WTC11 (cell line): ENCODE measurements around the gene RIC1. TPM values are rescaled to one million over a fixed set of nuclear protein-coding genes. Genes with fewer than 3 reads are reported as not detected.

Experiments used
- ATAC-seq: fragments of 200-7000 bp; cut with Tn5 transposase; 2 replicates; pipeline ENCODE4 v1.10.0; 2021; ENCODE audit warnings: mild to moderate bottlenecking, moderate library complexity
- Bru-seq: library from RNA; stranded (reverse); fragments of 400-500 nt; gene quantifications from one replicate; lab custom pipeline; 2021; lab: Mats Ljungman, UMichigan
- CTCF ChIA-PET: fragments of 300-600 bp; sonication (Branson Sonifier 250); formaldehyde crosslinking; loops from one replicate; lab custom pipeline; 2021; ENCODE audit warnings: antibody characterized with exemption; lab: Charles Lee
- POLR2A ChIA-PET: fragments of 350-600 bp; sonication (Branson Sonifier 250); formaldehyde crosslinking; loops from one replicate; lab custom pipeline; 2021; ENCODE audit warnings: antibody characterized with exemption; lab: Charles Lee
- DNase-seq: peaks from one replicate; pipeline ENCODE4 v3.0.0; 2021; ENCODE audit warnings: low spot score
- H3K27ac Mint-ChIP-seq: 2 replicates; pipeline ENCODE4 v1.8.0; 2021; ENCODE audit warnings: mixed read lengths
- H3K27me3 Mint-ChIP-seq: 2 replicates; pipeline ENCODE4 v1.8.0; 2021; ENCODE audit warnings: low read depth, mild to moderate bottlenecking, moderate library complexity, mixed read lengths
- H3K36me3 Mint-ChIP-seq: 2 replicates; pipeline ENCODE4 v1.8.0; 2021; ENCODE audit warnings: mixed read lengths
- H3K4me1 Mint-ChIP-seq: 2 replicates; pipeline ENCODE4 v1.8.0; 2022; ENCODE audit warnings: mixed read lengths
- H3K4me3 Mint-ChIP-seq: 2 replicates; pipeline ENCODE4 v1.8.0; 2021; ENCODE audit warnings: mild to moderate bottlenecking, moderate library complexity, mixed read lengths
- H3K9me3 Mint-ChIP-seq: 2 replicates; pipeline ENCODE4 v1.8.0; 2021; ENCODE audit warnings: mixed read lengths
- CBFB ChIP-seq: sonication (generic); formaldehyde crosslinking; IDR thresholded peaks from 2 replicates; pipeline ENCODE4 v1.8.1; 2022; ENCODE audit warnings: mild to moderate bottlenecking, low read depth, missing genetic modification reagents
- EMX1 ChIP-seq: fragments of 250-450 bp; sonication (Bioruptor Pico); IDR thresholded peaks from 2 replicates; pipeline ENCODE4 v1.8.0; 2021; ENCODE audit warnings: mild to moderate bottlenecking
- FOXP1 ChIP-seq: sonication (generic); formaldehyde crosslinking; IDR thresholded peaks from 2 replicates; pipeline ENCODE4 v1.8.0; 2022; ENCODE audit warnings: missing genetic modification reagents, mild to moderate bottlenecking, moderate library complexity, borderline replicate concordance
- KAT7 ChIP-seq: sonication (generic); formaldehyde crosslinking; IDR thresholded peaks from 2 replicates; pipeline ENCODE4 v1.8.1; 2023; ENCODE audit warnings: missing genetic modification reagents, mild to moderate bottlenecking, borderline replicate concordance
- MYBL2 ChIP-seq: sonication (generic); formaldehyde crosslinking; IDR thresholded peaks from 2 replicates; pipeline ENCODE4 v1.8.1; 2023; ENCODE audit warnings: mild to moderate bottlenecking, moderate library complexity, missing genetic modification reagents
- NR2C2 ChIP-seq: sonication (generic); formaldehyde crosslinking; IDR thresholded peaks from 2 replicates; pipeline ENCODE4 v1.8.0; 2022; ENCODE audit warnings: mild to moderate bottlenecking, missing genetic modification reagents
- OVOL2 ChIP-seq: fragments of 250-450 bp; sonication (Bioruptor Pico); IDR thresholded peaks from 2 replicates; pipeline ENCODE4 v1.9.0; 2021; ENCODE audit warnings: mild to moderate bottlenecking, borderline replicate concordance
- PRRX2 ChIP-seq: fragments of 250-450 bp; sonication (Bioruptor Pico); IDR thresholded peaks from 2 replicates; pipeline ENCODE4 v1.8.0; 2021; ENCODE audit warnings: mild to moderate bottlenecking
- SMAD3 ChIP-seq: sonication (generic); formaldehyde crosslinking; IDR thresholded peaks from 2 replicates; pipeline ENCODE4 v1.8.0; 2022; ENCODE audit warnings: missing genetic modification reagents, mild to moderate bottlenecking, borderline replicate concordance
- TEAD4 ChIP-seq: sonication (generic); formaldehyde crosslinking; IDR thresholded peaks from 2 replicates; pipeline ENCODE4 v1.8.0; 2022; ENCODE audit warnings: mild to moderate bottlenecking, missing genetic modification reagents
- ZNF263 ChIP-seq: sonication (generic); formaldehyde crosslinking; IDR thresholded peaks from 2 replicates; pipeline ENCODE4 v1.8.1; 2022; ENCODE audit warnings: low read depth, mild to moderate bottlenecking, moderate library complexity, missing genetic modification reagents
- long read RNA-seq, 3 experiments: library from RNA in 1 of 3; library from capped mRNA in 1 of 3; library from polyadenylated mRNA in 1 of 3; unstranded in 2 of 3; stranded (forward) in 1 of 3; transcript quantifications; one replicate each; pipeline ENCODE4 v2.0.0, GENCODE V29; 2021
- total RNA-seq: library from RNA; stranded (reverse); gene quantifications from 3 replicates; pipeline ENCODE4 v1.2.3, GENCODE V29; 2021
- TF ChIP-seq, protein P1 (sequence below): sonication (generic); formaldehyde crosslinking; conservative IDR thresholded peaks from 2 replicates; pipeline ENCODE4 v1.8.1; 2022; ENCODE audit warnings: mild to moderate bottlenecking, missing genetic modification reagents
- TF ChIP-seq, protein P2 (sequence below): sonication (generic); formaldehyde crosslinking; conservative IDR thresholded peaks from 2 replicates; pipeline ENCODE4 v1.8.1; 2023; ENCODE audit warnings: mild to moderate bottlenecking, low read depth, missing genetic modification reagents, moderate library complexity
- TF ChIP-seq, protein P3 (sequence below): sonication (generic); formaldehyde crosslinking; IDR thresholded peaks from 2 replicates; pipeline ENCODE4 v1.8.0; 2022; ENCODE audit warnings: mild to moderate bottlenecking, missing genetic modification reagents
- TF ChIP-seq, protein P4 (sequence below): sonication (generic); formaldehyde crosslinking; IDR thresholded peaks from 2 replicates; pipeline ENCODE4 v1.8.0; 2022; ENCODE audit warnings: mild to moderate bottlenecking, missing genetic modification reagents
- TF ChIP-seq, protein P5 (sequence below): fragments of 250-450 bp; sonication (Bioruptor Pico); IDR thresholded peaks from 2 replicates; pipeline ENCODE4 v1.8.0; 2021; ENCODE audit warnings: mild to moderate bottlenecking
- TF ChIP-seq, protein P6 (sequence below): sonication (generic); formaldehyde crosslinking; IDR thresholded peaks from 2 replicates; pipeline ENCODE4 v1.8.1; 2022; ENCODE audit warnings: mild to moderate bottlenecking, moderate library complexity, missing genetic modification reagents
- TF ChIP-seq, protein P7 (sequence below): sonication (generic); formaldehyde crosslinking; IDR thresholded peaks from 2 replicates; pipeline ENCODE4 v1.8.1; 2023; ENCODE audit warnings: mild to moderate bottlenecking, missing genetic modification reagents, moderate library complexity

The RIC1 gene, protein sequence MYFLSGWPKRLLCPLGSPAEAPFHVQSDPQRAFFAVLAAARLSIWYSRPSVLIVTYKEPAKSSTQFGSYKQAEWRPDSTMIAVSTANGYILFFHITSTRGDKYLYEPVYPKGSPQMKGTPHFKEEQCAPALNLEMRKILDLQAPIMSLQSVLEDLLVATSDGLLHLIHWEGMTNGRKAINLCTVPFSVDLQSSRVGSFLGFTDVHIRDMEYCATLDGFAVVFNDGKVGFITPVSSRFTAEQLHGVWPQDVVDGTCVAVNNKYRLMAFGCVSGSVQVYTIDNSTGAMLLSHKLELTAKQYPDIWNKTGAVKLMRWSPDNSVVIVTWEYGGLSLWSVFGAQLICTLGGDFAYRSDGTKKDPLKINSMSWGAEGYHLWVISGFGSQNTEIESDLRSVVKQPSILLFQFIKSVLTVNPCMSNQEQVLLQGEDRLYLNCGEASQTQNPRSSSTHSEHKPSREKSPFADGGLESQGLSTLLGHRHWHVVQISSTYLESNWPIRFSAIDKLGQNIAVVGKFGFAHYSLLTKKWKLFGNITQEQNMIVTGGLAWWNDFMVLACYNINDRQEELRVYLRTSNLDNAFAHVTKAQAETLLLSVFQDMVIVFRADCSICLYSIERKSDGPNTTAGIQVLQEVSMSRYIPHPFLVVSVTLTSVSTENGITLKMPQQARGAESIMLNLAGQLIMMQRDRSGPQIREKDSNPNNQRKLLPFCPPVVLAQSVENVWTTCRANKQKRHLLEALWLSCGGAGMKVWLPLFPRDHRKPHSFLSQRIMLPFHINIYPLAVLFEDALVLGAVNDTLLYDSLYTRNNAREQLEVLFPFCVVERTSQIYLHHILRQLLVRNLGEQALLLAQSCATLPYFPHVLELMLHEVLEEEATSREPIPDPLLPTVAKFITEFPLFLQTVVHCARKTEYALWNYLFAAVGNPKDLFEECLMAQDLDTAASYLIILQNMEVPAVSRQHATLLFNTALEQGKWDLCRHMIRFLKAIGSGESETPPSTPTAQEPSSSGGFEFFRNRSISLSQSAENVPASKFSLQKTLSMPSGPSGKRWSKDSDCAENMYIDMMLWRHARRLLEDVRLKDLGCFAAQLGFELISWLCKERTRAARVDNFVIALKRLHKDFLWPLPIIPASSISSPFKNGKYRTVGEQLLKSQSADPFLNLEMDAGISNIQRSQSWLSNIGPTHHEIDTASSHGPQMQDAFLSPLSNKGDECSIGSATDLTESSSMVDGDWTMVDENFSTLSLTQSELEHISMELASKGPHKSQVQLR (N-terminal part only)
- total RNA-seq, result 17.4 to 18.9 TPM (median 17.8 TPM) in 3 replicates
- Bru-seq, nascent RNA, result percentile 79 among the genes with signal in this experiment
- long read RNA-seq, experiment 1, full-length matches to known transcripts, result 24 of 72 reads
- long read RNA-seq, experiment 1, partial matches to known transcripts, result 30 of 72 reads
- long read RNA-seq, experiment 1, other reads (novel, unspliced or antisense), result 18 of 72 reads
- long read RNA-seq, experiment 2, full-length matches to known transcripts, result 5 of 31 reads
- long read RNA-seq, experiment 2, partial matches to known transcripts, result 22 of 31 reads
- long read RNA-seq, experiment 2, other reads (novel, unspliced or antisense), result 4 of 31 reads
- long read RNA-seq, experiment 3, partial matches to known transcripts, result 1 of 1 reads
- long read RNA-seq, experiment 3, other reads (novel, unspliced or antisense), result 0 of 1 reads

DNA sequence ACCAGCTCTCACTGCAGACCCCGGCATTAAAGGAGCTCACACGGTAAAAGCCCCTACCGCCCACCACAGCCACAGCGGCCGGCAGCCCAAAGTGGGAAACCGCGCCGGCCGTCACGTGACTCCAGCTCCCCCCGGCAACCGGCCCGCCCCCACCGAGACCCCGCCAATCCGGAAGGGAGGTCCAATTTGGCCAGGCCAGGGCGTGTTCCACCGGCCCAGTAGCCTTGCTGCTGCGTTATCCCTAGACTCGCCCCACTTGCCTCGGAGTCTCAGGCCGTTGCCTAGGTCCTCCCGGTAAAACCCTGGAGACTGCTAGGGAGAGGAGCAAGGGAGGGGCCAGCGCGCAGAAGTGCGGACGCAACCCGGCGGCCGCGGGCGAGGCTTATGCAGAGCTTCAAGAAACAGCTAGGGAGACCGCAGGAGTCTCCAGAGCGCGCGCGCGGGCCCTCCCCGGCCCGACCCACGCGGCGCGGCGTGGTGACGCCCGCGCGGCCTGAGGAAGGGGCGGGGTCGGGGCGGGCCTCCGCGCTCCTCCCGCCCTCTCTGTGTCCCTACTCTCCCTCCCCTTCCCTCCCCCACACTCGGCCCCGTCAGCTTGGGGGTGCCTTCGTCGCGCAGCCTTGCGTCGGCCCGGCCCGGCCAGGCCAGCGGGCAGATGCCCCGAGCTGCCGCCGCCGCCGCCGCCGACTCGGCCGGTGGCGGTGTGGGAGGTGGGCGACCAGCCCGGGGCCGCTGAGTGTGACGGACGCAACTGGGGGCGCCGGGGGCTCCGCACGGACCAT is at the start of gene RIC1:
Gene RIC1, plus strand, starts transcription at position 578 of the 782 bp plus-strand sequence. Its CDS starts 203 bp downstream, at position 781.
- DNase-seq (peak; percentile 83), ATAC-seq (peak; percentile 94)
- Mint-ChIP-seq H3K36me3 (no peaks in the 10 kb centered on the region), H3K9me3 (no peaks in the 10 kb centered on the region), H3K27me3 (no peaks in the 10 kb centered on the region), H3K27ac (peak within 1 kb of the TSS; percentile 95), H3K4me3 (peak within 1 kb of the TSS; percentile 99), H3K4me1 (peaks cover 36% of the 10 kb centered on the region)
- POLR2A ChIA-PET, result interaction anchor here (0.9 kb wide), 3 partner anchors 9 to 178 kb away, joined by 3 read pairs; partner anchors contain the start of gene CD274
- CTCF ChIA-PET, result interaction anchor here (0.6 to 2.2 kb wide), 7 partner anchors 19 to 484 kb away, joined by 3 to 7 read pairs (median 4); partner anchors contain the start of gene CD274
- TF ChIP-seq, protein P1, sequence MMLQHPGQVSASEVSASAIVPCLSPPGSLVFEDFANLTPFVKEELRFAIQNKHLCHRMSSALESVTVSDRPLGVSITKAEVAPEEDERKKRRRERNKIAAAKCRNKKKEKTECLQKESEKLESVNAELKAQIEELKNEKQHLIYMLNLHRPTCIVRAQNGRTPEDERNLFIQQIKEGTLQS (CRISPR knock-in tag), result no peak
- TF ChIP-seq NR2C2 (CRISPR knock-in tag) (no peak), KAT7 (no peak), FOXP1 (CRISPR knock-in tag) (peak; percentile 37; the same call in 1 of the 2 replicates), CBFB (CRISPR knock-in tag) (no peak), EMX1 (no peak), MYBL2 (CRISPR knock-in tag) (peak; percentile 52; the same call in 1 of the 2 replicates), OVOL2 (CRISPR knock-in tag) (no peak), TEAD4 (CRISPR knock-in tag) (no peak), PRRX2 (CRISPR knock-in tag) (no peak), ZNF263 (CRISPR knock-in tag) (no peak), SMAD3 (CRISPR knock-in tag) (no peak)
- TF ChIP-seq, protein P2, sequence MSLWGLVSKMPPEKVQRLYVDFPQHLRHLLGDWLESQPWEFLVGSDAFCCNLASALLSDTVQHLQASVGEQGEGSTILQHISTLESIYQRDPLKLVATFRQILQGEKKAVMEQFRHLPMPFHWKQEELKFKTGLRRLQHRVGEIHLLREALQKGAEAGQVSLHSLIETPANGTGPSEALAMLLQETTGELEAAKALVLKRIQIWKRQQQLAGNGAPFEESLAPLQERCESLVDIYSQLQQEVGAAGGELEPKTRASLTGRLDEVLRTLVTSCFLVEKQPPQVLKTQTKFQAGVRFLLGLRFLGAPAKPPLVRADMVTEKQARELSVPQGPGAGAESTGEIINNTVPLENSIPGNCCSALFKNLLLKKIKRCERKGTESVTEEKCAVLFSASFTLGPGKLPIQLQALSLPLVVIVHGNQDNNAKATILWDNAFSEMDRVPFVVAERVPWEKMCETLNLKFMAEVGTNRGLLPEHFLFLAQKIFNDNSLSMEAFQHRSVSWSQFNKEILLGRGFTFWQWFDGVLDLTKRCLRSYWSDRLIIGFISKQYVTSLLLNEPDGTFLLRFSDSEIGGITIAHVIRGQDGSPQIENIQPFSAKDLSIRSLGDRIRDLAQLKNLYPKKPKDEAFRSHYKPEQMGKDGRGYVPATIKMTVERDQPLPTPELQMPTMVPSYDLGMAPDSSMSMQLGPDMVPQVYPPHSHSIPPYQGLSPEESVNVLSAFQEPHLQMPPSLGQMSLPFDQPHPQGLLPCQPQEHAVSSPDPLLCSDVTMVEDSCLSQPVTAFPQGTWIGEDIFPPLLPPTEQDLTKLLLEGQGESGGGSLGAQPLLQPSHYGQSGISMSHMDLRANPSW (CRISPR knock-in tag), result no peak
- TF ChIP-seq, protein P3, sequence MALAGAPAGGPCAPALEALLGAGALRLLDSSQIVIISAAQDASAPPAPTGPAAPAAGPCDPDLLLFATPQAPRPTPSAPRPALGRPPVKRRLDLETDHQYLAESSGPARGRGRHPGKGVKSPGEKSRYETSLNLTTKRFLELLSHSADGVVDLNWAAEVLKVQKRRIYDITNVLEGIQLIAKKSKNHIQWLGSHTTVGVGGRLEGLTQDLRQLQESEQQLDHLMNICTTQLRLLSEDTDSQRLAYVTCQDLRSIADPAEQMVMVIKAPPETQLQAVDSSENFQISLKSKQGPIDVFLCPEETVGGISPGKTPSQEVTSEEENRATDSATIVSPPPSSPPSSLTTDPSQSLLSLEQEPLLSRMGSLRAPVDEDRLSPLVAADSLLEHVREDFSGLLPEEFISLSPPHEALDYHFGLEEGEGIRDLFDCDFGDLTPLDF (CRISPR knock-in tag), result no peak
- TF ChIP-seq, protein P4, sequence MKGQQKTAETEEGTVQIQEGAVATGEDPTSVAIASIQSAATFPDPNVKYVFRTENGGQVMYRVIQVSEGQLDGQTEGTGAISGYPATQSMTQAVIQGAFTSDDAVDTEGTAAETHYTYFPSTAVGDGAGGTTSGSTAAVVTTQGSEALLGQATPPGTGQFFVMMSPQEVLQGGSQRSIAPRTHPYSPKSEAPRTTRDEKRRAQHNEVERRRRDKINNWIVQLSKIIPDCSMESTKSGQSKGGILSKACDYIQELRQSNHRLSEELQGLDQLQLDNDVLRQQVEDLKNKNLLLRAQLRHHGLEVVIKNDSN, result peak; percentile 88
- TF ChIP-seq, protein P5, sequence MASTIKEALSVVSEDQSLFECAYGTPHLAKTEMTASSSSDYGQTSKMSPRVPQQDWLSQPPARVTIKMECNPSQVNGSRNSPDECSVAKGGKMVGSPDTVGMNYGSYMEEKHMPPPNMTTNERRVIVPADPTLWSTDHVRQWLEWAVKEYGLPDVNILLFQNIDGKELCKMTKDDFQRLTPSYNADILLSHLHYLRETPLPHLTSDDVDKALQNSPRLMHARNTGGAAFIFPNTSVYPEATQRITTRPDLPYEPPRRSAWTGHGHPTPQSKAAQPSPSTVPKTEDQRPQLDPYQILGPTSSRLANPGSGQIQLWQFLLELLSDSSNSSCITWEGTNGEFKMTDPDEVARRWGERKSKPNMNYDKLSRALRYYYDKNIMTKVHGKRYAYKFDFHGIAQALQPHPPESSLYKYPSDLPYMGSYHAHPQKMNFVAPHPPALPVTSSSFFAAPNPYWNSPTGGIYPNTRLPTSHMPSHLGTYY (CRISPR knock-in tag), result no peak
- TF ChIP-seq, protein P6, sequence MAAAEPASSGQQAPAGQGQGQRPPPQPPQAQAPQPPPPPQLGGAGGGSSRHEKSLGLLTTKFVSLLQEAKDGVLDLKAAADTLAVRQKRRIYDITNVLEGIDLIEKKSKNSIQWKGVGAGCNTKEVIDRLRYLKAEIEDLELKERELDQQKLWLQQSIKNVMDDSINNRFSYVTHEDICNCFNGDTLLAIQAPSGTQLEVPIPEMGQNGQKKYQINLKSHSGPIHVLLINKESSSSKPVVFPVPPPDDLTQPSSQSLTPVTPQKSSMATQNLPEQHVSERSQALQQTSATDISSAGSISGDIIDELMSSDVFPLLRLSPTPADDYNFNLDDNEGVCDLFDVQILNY (CRISPR knock-in tag), result no peak; the same call in none of the 2 replicates
- TF ChIP-seq, protein P7, sequence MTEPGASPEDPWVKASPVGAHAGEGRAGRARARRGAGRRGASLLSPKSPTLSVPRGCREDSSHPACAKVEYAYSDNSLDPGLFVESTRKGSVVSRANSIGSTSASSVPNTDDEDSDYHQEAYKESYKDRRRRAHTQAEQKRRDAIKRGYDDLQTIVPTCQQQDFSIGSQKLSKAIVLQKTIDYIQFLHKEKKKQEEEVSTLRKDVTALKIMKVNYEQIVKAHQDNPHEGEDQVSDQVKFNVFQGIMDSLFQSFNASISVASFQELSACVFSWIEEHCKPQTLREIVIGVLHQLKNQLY (CRISPR knock-in tag), result no peak
